GM19324 (cell line): ENCODE data around the gene DNAJC30.
"Not testable (repeated sequence)": the region's sequence is repeated elsewhere in the genome, so short reads cannot be mapped to it uniquely, and the experiment has no call there.

ENCODE experiments used
- ATAC-seq: cut with Tn5 transposase; IDR thresholded peaks from one replicate; pipeline ENCODE4 v1.9.1; 2021; ENCODE audit warnings: mild to moderate bottlenecking, moderate library complexity; ENCODE audit not compliant: unreplicated experiment, low FRiP score

DNAJC30 gene

GRCh38 chr7:73683056-73683787, at the start of gene DNAJC30, which contains the start of gene BUD23:
DNAJC30 (minus strand) TSS chr7:73683453; CDS start chr7:73683423, 30 bp downstream.
BUD23 (plus strand) TSS chr7:73683597; CDS start chr7:73683626, 29 bp downstream.
- ATAC-seq: peak; percentile 88

- no peak for ATAC-seq
Observed at GRCh38 chr7:73732397-73732796, 49.1 kb upstream of the DNAJC30 start.

- ATAC-seq: no peak
Observed at GRCh38 chr7:73730485-73730884, 47.2 kb upstream of the DNAJC30 start.

GRCh38 chr7:73728551-73728950, 45.3 kb upstream of the DNAJC30 start:
- no peak for ATAC-seq

GRCh38 chr7:73727952-73728351, 44.7 kb upstream of the DNAJC30 start:
- ATAC-seq: no peak

- peak; percentile 24 for ATAC-seq
Observed at GRCh38 chr7:73726083-73726466, 42.8 kb upstream of the DNAJC30 start.

- no peak for ATAC-seq
Observed at GRCh38 chr7:73723813-73724212, 40.6 kb upstream of the DNAJC30 start.

GRCh38 chr7:73722785-73723184, 39.5 kb upstream of the DNAJC30 start:
- ATAC-seq: no peak

GRCh38 chr7:73722182-73722581, 38.9 kb upstream of the DNAJC30 start:
- not testable (repeated sequence) for ATAC-seq

- ATAC-seq: no peak
Observed at GRCh38 chr7:73721377-73721817, 38.1 kb upstream of the DNAJC30 start.

- not testable (repeated sequence) for ATAC-seq
Observed at GRCh38 chr7:73720443-73720842, 37.2 kb upstream of the DNAJC30 start.

- no peak for ATAC-seq
Observed at GRCh38 chr7:73719806-73720169, 36.5 kb upstream of the DNAJC30 start.

- peak; percentile 68 for ATAC-seq
Observed at GRCh38 chr7:73718905-73719805, 35.9 kb upstream of the DNAJC30 start, which contains the start of gene STX1A. STX1A (minus strand) TSS chr7:73719669; CDS start chr7:73719631, 38 bp downstream.

GRCh38 chr7:73718438-73718881, 35.2 kb upstream of the DNAJC30 start:
- ATAC-seq: no peak

- no peak for ATAC-seq
Observed at GRCh38 chr7:73717991-73718405, 34.7 kb upstream of the DNAJC30 start.

GRCh38 chr7:73717025-73717807, 34.0 kb upstream of the DNAJC30 start:
- ATAC-seq: no peak

GRCh38 chr7:73716318-73716890, 33.2 kb upstream of the DNAJC30 start:
- no peak for ATAC-seq

- no peak for ATAC-seq
Observed at GRCh38 chr7:73715648-73716317, 32.5 kb upstream of the DNAJC30 start.

- ATAC-seq: not testable (repeated sequence)
Observed at GRCh38 chr7:73713319-73713718, 30.1 kb upstream of the DNAJC30 start.
